NCI-H526 treated with DMSO at 0.1 percent for 48 hours (cell line): ENCODE results near the gene TBC1D14.
"Not testable (repeated sequence)": the region's sequence is repeated elsewhere in the genome, so short reads cannot be mapped to it uniquely, and the experiment has no call there.

Experiments used
- DNase-seq: peaks from one replicate; lab custom pipeline; 2025; lab: John Stamatoyannopoulos, UW

Gene TBC1D14

DNA sequence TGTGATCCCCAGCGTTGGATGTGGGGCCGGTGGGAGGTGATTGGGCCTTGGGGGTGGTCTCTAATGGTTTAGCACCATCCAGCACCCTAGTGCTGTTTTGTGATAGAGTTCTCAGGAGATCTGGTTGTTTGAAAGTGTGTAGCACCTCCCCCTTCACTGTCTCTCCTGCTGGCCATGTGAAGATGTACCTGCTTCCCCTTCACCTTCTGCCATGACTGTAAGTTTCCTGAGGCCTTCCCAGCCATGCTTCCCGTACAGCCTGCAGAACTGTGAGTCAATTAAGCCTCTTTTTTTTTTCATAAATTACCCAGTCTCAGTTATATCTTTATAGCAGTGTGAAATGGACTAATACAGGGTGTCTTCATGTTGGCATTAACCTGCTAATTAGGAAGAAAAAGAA lies 19.3 kb upstream of the TBC1D14 start:
- DNase-seq = no peak

DNA sequence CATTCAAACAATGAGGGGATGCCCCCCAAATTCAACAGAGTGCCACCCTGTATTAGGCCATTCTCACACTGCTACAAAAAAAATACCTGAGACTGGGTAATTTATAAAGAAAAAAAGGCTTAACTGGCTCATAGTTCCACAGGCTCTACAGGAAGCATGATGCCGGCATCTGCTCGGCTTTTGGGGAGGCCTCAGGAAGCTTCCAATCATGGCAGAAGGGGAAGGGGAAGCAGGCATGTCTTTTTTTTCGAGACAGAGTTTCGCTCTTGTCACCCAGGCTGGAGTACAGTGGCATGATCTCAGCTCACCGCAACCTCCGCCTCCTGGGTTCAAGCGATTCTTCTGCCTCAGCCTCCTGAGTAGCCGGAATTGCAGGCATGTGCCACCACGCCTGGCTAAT lies 18.7 kb upstream of the TBC1D14 start:
- not testable (repeated sequence) for DNase-seq

GRCh38 chr4:6891436-6892170 lies 18.0 kb upstream of the TBC1D14 start:
- no peak for DNase-seq

DNA sequence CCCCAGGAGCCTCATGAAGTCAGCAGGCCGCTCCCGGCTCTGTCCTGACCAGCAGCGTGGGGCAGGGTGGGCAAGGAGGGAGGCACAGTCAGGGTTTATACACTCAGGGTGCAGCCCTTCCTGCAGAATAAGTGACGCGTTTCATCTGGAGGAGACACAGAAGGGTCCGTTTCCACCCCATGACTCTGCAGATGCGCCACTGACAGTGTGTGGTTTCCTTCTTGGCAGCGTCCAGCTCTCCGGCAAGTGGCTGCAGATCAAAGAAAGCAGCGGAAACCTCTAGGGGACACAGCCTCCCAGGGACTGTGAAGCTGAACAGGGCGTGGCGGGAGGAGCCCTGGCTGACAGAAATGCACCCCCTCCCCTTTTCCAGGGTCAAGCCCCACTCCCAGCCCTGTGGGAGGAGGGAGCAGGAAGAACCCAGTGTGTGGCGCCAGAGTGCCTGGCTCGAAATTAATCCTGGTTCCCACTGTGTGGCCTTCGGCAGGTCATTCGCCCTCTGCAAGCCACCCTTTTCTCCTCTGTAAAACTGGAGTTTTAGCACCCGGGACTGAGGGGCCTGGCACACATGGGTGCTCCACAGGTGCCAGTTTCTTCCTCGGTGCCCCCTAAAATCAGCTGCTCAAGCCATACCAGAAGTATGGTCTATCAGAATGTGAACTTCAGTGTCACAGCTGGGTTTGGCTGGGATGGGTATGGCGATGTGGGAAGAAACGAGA lies 17.3 kb upstream of the TBC1D14 start:
- peak; percentile 21 for DNase-seq

GRCh38 chr4:6892909-6893202 lies 16.8 kb upstream of the TBC1D14 start:
- no peak for DNase-seq

- DNase-seq = no peak
Measured at GRCh38 chr4:6893449-6894085, 16.1 kb upstream of the TBC1D14 start.

GRCh38 chr4:6894086-6894478 lies 15.5 kb upstream of the TBC1D14 start:
- no peak for DNase-seq

- DNase-seq = no peak
Measured at GRCh38 chr4:6894528-6895498, 14.8 kb upstream of the TBC1D14 start.

DNA sequence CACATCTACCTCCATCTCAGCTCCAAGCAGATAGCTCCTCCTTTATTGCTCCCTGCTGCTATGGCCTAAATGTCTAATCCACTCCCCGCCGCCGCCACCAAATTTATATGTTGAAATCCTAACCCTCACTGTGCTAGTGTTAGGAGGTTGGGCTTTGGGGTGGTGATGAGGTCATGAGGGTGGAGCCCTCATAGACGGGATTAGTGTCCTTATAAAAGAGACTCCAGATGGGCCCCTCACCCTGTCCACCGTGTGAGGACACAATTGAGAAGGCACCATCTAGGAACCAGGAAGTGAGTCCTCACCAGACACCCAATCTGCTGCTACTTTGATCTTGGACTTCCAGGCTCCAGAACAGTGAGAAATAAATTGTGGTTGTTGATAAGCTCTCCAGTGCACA lies 13.6 kb upstream of the TBC1D14 start:
- no peak for DNase-seq

- DNase-seq = peak; percentile 12
Measured at GRCh38 chr4:6898763-6899162, 10.9 kb upstream of the TBC1D14 start.

DNA sequence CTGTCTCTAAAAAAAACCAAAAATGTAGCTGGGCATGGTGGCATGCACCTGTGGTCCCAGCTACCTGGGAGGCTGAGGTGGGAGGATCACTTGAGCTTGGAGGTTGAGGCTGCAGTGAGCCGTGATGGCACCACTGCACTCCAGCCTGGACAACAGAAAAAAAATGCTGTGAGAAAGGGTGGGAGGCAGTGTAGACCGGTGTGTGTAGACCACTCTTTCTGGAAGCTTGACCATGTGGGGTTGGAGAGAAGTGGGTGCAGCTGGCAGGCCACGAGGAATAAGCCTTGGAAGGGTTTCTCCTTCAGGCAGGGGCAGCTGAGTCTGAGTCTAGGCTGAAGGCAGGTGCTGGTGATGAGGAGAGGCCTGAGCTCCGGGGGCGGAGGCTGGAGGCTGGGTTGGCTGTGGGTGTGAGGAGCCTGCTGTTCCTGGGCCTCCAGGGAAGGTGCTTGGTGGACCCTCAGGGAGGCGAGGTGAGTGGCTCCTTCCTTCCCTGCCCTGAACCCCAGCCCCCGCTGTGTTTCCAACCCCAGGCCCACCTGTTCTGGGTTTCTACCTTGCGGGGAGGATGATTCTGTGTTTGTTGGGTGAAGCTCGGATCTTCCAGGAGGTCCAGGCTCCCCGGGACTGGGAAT lies 9.3 kb upstream of the TBC1D14 start:
- DNase-seq = no peak

DNA sequence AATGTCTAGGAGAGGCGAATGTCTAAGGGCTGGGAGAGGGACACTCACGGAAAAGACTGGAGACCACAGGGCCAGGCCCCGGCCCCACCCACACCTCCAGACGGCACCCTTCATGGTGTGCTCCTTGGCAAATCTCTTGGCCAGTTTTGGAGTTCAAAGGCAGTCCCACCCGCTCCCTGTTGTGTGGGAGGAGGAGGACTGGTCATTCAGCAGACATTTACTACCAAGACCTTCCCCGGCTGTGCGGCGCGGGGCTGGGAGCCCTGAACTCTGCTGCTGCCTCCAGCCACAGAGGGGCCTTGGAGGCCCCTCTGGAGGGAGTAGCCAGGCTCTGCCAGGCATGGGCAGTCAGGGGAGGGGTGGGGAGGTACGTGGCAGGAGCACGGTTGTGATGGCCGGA lies 8.7 kb upstream of the TBC1D14 start:
- DNase-seq = no peak

DNA sequence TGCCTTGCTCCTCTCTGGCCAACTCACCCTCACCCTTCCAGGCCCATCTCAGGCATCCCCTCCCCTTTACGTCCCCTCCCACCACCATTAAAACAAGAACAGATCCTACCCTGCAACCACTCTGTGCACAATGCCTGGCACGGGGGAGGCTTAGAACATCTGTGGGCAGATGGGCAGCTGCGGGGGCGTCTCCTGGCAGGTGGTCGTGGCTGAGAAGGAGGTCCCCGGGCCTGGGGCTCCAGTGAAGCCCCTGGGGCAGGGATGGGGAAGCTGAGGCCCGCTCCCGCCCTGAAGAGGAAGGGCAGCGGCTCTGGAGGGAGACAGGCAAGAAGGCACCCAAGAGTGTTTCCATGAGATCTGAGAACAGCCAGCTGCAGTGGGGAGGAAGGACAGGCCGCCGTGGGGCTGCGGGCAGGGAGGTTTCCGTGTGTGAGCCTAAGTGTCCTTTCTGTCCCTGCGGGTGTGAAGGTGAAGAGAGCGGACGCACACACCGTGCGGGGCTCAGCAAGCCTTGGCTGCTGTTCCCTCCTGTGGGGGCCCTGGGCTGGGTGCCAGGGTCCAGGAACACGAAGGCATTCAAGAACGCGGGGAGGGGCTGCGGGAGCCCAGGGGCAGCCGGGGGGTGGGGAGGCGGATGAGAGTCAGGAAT lies 7.8 kb upstream of the TBC1D14 start:
- no peak for DNase-seq

DNA sequence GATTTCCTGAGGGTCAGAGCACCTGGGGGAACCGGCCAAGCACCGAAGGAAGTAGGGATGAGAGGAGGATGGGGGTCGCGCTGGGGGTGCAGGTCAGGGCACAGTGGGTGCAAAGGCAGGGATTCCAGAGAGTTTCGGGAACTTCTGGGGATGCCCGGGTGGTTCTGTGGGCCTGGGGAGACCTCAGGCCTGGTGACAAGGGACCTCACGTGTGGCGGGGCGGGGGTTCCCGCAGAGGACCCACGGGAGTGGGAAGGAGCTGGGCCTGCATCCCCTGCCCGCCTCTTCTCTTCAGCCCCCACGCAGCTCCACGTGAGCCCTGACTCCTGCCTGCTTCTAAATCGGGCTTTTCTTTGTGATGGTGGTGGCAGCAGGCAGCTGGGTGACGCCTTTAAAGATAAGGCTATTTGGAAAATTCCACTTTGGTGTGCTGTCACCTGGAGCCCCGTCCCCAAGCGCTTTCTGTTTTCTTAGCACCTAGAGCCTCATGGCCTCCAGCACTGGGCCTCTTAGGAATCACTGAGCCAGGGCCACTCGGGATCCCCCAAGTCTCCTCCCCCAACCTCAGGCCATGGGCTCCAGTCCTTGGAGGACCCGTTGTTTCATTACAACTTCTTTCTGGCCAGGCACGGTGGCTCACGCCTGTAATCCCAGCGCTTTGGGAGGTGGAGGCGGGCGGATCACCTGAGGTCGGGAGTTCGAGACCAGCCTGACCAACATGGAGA lies 7.1 kb upstream of the TBC1D14 start:
- no peak for DNase-seq

DNA sequence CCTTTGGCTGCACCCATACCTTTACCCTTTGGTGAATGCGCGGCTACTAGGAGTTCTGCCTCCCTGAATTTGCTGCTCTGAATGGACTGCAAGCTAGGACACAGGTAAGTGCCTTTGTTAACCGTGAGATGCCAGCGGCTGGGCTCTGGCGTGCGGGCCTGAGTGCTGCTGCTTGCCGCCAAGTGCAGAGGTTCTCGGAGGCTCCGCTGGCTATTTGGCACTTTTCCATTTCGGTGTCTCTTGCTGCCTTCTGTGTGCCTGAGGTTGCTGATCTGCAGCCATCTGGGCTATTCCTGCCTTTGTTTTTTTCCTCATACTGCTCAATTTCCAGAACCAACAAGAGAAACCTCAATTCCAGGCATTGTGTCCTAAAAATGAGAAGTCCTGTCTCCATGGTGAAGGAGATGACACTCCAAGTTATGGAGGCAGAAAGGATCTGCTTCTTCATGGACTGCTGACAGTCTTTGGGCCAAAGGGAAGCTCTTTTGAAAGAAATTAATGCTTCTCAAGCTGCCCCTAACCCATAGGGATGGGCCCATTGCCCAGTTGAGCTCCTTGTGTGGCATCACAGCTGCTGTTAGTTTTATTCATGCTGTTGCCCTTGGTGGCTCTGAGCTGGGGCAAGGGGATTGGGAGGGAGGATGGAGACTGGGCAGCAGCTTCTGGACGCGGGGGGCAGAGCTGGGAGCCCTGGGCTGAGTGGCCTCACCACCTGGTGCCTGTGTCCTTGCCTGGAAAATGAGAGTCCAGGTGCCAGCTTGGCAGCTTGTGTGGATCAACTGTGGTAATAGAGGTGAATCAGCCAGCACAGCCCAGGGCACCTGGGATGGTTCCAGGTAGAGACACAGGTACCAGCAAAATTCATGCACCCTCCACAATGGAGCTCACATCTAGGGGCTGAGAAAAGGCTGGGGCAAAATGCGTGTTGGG lies 3.8 kb upstream of the TBC1D14 start:
- DNase-seq = no peak

DNA sequence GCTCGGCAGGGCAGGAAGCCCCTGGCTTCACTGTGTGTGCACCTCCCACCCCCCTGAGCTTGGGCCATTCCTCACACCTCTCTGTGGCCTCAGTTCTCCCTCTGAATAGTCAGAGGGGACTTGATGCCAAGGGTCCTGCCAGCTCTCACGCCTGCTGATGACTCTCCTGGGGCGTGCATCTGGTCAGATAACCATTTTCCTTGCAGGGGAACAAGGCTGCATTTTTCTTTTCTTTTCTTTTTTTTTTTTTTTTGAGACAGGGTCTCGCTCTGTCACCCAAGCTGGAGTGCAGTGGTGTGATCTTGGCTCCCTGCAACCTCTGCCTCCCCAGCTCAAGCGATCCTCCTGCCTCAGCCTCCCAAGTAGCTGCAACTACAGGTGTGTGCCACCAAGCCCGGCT lies 3.1 kb upstream of the TBC1D14 start:
- not testable (repeated sequence) for DNase-seq

DNA sequence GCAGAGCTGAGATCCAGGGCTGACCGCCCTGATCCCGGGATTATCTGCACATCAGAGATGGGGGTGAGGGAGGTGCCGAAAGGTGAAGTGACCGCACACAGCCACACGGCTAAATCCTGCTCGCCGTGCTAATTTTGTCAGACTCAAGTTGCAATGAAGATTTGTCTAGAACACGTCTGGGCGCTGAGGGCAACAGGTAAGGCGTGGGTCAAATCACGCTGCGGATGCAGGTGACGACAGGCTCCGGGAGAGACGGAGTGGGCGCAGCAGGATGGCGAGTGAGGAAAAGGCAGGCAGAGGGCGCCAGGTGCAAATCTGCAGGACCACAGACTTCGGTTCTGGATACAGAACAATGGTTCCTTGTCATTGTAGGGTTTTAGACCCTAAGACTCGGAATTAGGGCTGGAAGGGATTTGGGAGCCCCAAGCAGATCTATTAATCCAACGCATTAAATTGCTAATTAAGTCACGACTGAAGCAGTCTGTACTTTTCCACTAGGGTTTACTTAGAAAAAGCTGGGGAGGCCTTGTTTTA lies 1.9 kb upstream of the TBC1D14 start:
- peak; percentile 59 for DNase-seq

DNA sequence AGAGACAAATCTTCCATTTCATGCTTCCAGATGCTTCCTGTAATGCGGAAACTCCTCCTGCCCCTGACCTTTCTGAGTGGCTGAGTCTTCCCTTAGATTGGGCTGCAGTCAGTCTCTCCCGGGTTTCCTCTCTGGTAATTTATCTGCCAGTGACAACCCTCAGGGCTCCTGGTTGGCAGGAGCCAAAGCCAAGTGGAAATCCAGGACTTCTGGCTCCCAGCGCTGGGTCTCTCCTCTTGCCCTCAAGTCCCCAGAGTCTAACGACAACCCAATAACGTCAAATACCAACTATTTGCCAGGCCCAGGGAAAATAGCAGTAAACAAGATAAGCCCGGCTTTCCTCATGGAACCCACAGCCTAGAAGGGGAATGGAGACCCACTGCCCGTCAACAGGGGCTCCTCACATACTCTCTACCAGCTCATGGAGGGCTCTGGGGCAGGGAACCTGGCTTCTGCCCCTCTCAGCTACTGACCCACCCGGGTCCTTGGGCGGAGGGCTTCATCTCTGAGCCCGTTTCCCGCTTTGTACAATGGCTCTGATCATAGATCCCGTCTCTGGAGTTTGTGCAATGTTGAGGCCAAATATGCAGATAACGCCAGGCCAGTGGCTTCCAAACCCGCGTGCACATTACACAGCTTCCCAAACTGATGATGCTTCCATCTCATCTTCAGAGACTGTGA lies 1.1 kb upstream of the TBC1D14 start:
- no peak for DNase-seq

DNA sequence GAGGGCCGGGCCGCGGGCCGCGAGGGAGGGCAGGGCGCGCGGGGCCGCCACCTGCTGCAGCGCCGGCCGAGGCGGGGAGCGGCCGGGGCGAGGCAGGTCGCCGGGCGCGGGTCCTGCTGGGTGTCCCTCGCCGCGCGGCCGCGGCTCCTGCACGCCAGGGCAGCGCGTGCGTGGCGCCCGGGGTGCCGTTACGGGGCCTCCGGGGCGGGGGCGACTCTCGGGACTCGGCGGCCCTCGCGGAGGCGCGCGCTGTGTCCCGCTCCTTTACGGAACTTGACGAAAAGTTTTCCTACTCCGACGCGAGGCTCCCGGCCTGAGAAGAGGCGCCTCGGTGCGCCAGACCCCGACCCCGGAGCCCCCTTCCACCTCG lies 329 bp downstream of the TBC1D14 start:
- DNase-seq = no peak
